IMR-90 (cell line): Measurements from ENCODE around the gene ABHD16B. TPM values are rescaled to one million over a fixed set of nuclear protein-coding genes. Genes with fewer than 3 reads are reported as not detected.

Experiments used
- BHLHE40 ChIP-seq: fragments of 150-350 bp; IDR thresholded peaks from 2 replicates; pipeline ENCODE4 v1.6.1; 2016; ENCODE audit warnings: mild to moderate bottlenecking, low read depth, low read length
- CEBPB ChIP-seq: IDR thresholded peaks from 2 replicates; pipeline ENCODE4 v1.6.1; 2012; ENCODE audit warnings: low read depth, low read length, improper control_type of control experiment
- MXI1 ChIP-seq: IDR thresholded peaks from 2 replicates; pipeline ENCODE4 v1.6.1; 2012; ENCODE audit warnings: low read depth, mild to moderate bottlenecking, low read length, moderate library complexity, borderline replicate concordance
- NFE2L2 ChIP-seq: fragments of 150-350 bp; IDR thresholded peaks from 2 replicates; pipeline ENCODE4 v1.6.1; 2016; ENCODE audit warnings: low read depth, mild to moderate bottlenecking, low read length
- RCOR1 ChIP-seq: IDR thresholded peaks from 2 replicates; pipeline ENCODE4 v1.6.1; 2012; ENCODE audit warnings: mild to moderate bottlenecking, low read length, improper control_type of control experiment; ENCODE audit not compliant: insufficient replicate concordance
- SMC3 ChIP-seq: fragments of 150-350 bp; IDR thresholded peaks from 2 replicates; pipeline ENCODE4 v1.6.1; 2016; ENCODE audit warnings: low read depth, mild to moderate bottlenecking, antibody characterized with exemption, low read length, moderate library complexity
- polyA plus RNA-seq, 3 experiments: library from polyadenylated mRNA; depleted of rRNA; stranded (reverse); fragments of >200 nt; gene quantifications; 2 replicates each; pipeline ENCODE4 v1.2.3, GENCODE V29; 2012; ENCODE audit warnings: low replicate concordance in 1 of 3
- total RNA-seq: library from RNA; depleted of rRNA; stranded (reverse); fragments of >200 nt; gene quantifications from 2 replicates; pipeline ENCODE4 v1.2.3, GENCODE V29; 2012

ABHD16B gene
- total and polyA plus RNA-seq, 2 of the 4 experiments (the other 2 are of a cell fraction) = 0.05 TPM; not detected in 1

GRCh38 chr20:63833776-63834490 is 27.4 kb upstream of the ABHD16B start (continued):
- peak; percentile 26; the same call in 1 of the 2 replicates for TF ChIP-seq BHLHE40
- TF ChIP-seq MXI1 = peak; percentile 98
- TF ChIP-seq CEBPB = no peak
- no peak for TF ChIP-seq SMC3
- TF ChIP-seq RCOR1 = peak; percentile 5
- no peak for TF ChIP-seq NFE2L2
